GM18505 (cell line): ENCODE data around the gene CSGALNACT2.

Experiments
- ATAC-seq: cut with Tn5 transposase; IDR thresholded peaks from one replicate; pipeline ENCODE4 v1.9.1; 2021; ENCODE audit not compliant: unreplicated experiment
- POLR2A ChIP-seq: IDR thresholded peaks from 4 replicates; pipeline ENCODE4 v1.6.1; 2011; ENCODE audit warnings: borderline replicate concordance; ENCODE audit not compliant: insufficient read depth, insufficient read length; ENCODE audit errors: extremely low read depth

The CSGALNACT2 gene

GRCh38 chr10:43106256-43107091 lies 31.8 kb upstream of the CSGALNACT2 start:
- no peak for ATAC-seq
- no peak for TF ChIP-seq POLR2A

DNA sequence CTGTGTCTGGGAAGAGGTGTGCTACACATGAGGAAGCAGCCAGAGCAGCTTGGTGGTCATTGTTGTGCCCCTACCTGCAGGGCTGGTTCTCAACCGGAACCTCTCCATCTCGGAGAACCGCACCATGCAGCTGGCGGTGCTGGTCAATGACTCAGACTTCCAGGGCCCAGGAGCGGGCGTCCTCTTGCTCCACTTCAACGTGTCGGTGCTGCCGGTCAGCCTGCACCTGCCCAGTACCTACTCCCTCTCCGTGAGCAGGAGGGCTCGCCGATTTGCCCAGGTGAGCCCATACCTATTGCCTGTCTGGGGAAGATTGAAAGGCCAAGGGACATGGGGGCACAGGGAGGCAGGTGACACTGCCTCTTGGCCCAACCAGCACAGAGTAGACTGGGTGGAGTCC lies 29.3 kb upstream of the CSGALNACT2 start:
- no peak for ATAC-seq
- TF ChIP-seq POLR2A = no peak

DNA sequence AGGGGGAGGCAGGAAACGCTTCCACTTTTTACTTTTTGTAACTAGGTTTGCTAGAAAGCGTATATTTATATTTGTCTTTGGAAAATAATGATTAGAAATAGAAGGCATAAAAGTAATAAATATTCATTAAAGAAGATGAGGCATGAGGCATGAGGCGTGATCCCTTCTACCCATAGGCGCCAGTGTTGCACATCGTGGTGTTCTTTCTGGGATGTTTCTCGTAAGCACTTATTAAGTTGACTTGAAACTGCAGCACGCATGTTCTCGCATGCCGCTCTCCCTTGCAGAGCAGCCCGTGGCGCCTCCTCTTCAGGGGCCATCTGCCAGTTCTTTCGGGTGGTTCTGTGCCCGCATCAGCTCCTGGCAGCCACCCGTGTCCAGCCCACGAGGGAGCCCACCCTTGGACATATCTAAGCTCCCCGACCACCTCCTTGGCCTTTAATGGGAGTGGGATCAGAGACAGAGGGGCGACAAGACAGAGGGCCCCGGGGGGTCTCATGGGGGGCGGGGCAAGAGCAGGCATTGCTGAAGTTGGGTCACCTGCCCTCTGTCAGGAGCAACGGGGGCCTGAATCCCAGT lies 28.5 kb upstream of the CSGALNACT2 start:
- TF ChIP-seq POLR2A = no peak

DNA sequence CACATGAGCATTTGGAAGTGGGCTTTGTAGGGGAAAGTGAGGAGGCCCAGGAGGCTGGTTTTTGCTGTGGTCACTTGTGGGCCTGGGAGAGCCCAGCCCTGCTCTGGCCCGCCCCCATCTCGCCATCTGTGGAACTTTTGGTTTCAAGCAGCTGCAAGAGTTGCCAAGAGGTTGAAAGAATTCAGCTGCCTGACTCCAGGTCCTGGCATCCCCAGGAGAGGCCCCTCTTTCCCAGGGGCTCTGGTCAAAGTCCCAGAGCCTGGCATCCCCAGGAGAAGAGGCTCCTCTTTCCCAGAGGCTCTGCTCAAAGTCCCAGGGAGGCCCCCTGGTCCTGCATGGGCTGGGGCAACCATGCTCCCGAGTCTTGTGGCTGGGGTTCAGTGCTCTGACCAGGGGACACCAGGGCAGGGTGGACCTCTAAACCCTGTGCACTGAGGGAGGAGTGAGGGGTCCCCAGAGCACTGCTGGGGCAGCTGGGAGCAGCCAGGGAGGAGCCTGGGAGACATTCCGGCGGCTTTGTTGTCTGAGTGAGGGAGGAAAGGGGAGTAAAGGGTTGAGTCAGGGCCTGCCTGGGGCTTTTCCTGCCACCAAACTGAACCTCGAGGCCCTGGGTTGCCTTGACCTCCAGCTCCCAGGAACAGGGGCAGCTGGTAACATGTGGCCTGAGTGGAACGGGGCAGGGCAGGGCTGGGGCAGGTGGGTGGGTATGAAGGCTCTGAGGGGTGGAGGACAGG lies 27.7 kb upstream of the CSGALNACT2 start:
- no peak for TF ChIP-seq POLR2A
- ATAC-seq = peak; percentile 54

More for the DNA sequence above, 28.5 kb upstream of the CSGALNACT2 start:
- ATAC-seq = no peak

GRCh38 chr10:43111101-43111500 lies 27.1 kb upstream of the CSGALNACT2 start:
- no peak for TF ChIP-seq POLR2A
- ATAC-seq = no peak

- no peak for ATAC-seq
- no peak for TF ChIP-seq POLR2A
Measured at GRCh38 chr10:43111921-43112607, 26.2 kb upstream of the CSGALNACT2 start.

GRCh38 chr10:43112608-43112961 lies 25.7 kb upstream of the CSGALNACT2 start:
- no peak for ATAC-seq
- TF ChIP-seq POLR2A = no peak

DNA sequence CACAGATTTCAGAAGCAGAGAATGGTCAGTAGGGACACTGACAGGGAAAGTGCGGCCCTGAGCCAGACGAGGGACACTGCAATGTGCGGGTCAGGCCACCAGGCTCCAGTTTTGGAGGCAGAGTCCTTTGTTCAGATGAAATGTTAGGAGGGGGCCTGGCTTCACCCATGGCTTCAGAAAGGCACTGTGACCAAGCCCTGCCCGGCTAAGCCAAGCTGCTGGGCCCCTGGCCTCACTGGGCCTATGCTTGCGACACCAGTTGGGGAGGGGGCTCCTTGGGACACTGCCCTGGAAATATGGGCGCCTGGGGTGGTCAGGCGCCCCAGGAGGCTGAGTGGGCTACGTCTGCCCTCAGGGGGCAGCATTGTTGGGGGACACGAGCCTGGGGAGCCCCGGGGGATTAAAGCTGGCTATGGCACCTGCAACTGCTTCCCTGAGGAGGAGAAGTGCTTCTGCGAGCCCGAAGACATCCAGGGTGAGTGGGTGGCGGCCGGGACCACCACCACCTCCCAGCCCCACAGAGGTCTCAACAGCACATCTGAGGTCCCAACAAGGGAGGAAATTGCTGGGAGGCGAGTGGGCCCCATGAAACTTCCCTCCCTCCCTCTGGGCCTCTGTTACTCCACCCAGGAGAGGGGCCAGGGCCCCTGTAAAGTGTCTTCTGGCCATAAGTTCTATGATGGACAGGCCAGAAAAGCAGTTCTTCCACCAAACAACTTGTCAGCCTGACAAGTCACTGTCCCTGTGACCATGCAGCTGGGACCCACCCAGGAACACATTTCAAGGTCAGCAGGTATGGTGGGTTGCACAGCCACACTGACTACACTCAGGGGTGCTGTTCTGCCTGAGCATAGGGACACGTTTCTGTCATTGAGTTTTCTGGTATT lies 24.8 kb upstream of the CSGALNACT2 start:
- no peak for TF ChIP-seq POLR2A
- no peak for ATAC-seq

- TF ChIP-seq POLR2A = no peak
- ATAC-seq = no peak
Measured at GRCh38 chr10:43114088-43114742, 24.0 kb upstream of the CSGALNACT2 start.

DNA sequence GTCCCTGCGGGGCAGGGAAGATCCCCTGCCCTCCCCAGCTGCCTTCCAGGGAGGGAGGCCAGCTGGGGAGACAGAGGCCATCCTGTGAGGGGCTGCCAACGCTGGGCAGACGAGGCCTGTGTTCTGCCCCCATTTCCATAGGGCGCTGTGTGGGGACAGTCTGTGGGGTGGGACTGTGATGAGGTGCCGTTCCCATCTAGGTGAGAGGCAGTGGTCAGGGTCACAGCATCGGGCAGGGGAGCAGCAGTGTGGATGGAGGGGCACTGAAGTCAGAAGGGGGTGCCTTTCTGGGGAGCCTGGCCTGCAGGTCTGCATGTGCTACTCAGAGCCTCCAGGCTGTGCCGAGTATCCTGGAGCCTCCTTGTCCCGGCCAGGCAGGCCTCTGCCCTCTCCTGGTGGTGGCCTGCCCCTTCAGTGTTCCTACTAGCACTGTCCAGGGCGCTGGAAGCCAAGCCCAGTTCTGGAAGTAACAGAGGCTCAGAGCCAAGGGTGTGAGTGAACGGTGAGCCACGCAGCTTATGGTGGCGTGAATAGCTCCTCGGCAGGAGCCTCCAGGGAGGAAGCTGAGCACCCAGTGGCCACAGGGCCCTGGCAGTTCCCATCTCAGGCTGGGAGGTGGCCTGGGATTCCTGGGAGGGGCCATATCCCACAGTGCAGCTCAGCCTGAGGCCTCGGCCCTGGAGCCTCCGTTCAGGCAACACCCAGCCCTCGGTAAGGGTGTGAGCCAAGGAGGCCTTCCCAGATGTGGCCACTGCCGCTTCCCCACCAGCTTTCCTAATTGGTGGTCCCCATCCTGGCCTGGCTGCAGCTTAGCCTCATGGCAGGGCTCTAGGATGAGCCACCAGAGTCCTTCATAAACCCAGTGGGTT lies 23.3 kb upstream of the CSGALNACT2 start:
- ATAC-seq = no peak
- TF ChIP-seq POLR2A = no peak
